ENCODE results near the gene TERF2IP. TPM values are rescaled to one million over a fixed set of nuclear protein-coding genes. Genes with fewer than 3 reads are reported as not detected.

TERF2IP gene
- total RNA-seq, 2 experiments from 2014 or later = 41.6 to 64.3 TPM

DNA sequence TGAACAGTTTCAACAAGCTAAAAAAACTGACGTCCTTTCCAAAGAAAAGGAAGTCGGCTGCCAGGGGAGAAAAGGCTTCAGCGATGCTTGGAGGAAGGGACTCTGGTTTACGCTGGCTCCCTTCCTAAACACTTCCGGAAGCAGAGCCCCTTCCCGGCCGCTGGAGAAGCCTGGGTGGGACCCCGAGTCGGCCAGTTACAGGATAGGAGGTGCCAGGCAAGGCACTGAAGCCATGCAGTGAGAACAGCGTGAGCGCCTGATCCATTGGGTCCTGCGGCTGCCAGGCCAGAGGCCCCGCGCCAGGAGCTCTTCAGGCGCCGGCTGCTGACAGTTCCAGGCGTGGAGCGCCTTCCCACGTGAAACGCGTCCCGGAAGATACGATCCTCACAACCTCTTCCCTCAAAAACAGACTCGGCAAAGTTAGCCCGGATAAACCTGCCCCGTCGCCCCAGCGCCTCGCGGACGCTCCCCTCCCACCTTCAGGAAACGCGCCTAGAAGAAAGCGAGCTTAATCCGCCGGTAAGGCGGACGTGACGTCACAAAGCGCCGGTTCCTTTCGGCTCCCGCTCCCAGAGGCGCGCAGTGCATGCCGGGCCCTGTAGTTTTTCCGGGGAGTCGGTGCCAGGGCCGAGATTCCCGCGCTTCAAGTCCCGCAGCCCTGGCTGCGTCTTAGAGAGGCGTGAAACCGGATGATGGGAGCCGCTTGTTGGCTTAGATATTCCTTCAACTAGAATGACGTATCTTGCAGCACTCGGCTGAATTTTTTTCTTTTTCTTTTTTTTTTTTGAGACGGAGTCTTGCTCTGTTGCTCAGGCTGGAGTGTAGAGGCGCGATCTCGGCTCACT is 24.6 kb upstream of the TERF2IP start, which contains the start of gene ADAT1:
ADAT1 (minus strand) TSS at position 521 of the 845 bp plus-strand sequence. CDS start 2,482 bp downstream, outside the sequence.
- ChIA-PET CTCF (ENCODE audit: unreplicated experiment) (interaction anchor here (0.6 to 1.7 kb wide), 3 partner anchors 32 to 933 kb away, joined by 3 to 9 read pairs (median 4); no protein-coding TSS in a partner anchor), POLR2A (interaction anchor here (0.7 to 3.4 kb wide), 9 partner anchors 12 to 141 kb away, joined by 3 to 26 read pairs (median 5); partner anchors contain the start of genes GABARAPL2, KARS1 and TERF2IP)
- Histone ChIP-seq H3K4me3 (ENCODE audit: low read depth, low read length, poor library complexity, severe bottlenecking) (peak within 1 kb of the TSS; percentile 82), H4K20me1 (ENCODE audit: insufficient read depth, low read length) (no peaks in the 10 kb centered on the region), H3K9me2 (ENCODE audit: insufficient read depth, low read length) (no peaks in the 10 kb centered on the region), H3K9me3 (ENCODE audit: low read length) (no peaks in the 10 kb centered on the region), H3K36me3 (ENCODE audit: insufficient read depth, low read length) (peaks cover 63% of the 10 kb centered on the region), H3K4me1 (ENCODE audit: insufficient read depth, low read length, poor library complexity, severe bottlenecking) (peaks cover 22% of the 10 kb centered on the region), H3K79me2 (ENCODE audit: insufficient read depth, low read depth, low read length) (peaks cover 20% of the 10 kb centered on the region; the same call in 1 of the 2 replicates), H2AFZ (ENCODE audit: low read length) (peak within 1 kb of the TSS; percentile 87; the same call in 1 of the 2 replicates), H3K4me2 (ENCODE audit: low read length) (peak within 1 kb of the TSS; percentile 94), H3K27ac (ENCODE audit: low read depth, low read length, poor library complexity, severe bottlenecking) (peak within 1 kb of the TSS; percentile 59)
- DNase-seq (ENCODE audit: low spot score) = peak; percentile 98
- no peak for TF ChIP-seq EZH2phosphoT487 (IDR thresholded peaks at IDR 0.05; ENCODE audit: borderline replicate concordance, low read depth, low read length)
- TF ChIP-seq, protein P1, sequence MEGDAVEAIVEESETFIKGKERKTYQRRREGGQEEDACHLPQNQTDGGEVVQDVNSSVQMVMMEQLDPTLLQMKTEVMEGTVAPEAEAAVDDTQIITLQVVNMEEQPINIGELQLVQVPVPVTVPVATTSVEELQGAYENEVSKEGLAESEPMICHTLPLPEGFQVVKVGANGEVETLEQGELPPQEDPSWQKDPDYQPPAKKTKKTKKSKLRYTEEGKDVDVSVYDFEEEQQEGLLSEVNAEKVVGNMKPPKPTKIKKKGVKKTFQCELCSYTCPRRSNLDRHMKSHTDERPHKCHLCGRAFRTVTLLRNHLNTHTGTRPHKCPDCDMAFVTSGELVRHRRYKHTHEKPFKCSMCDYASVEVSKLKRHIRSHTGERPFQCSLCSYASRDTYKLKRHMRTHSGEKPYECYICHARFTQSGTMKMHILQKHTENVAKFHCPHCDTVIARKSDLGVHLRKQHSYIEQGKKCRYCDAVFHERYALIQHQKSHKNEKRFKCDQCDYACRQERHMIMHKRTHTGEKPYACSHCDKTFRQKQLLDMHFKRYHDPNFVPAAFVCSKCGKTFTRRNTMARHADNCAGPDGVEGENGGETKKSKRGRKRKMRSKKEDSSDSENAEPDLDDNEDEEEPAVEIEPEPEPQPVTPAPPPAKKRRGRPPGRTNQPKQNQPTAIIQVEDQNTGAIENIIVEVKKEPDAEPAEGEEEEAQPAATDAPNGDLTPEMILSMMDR (conservative IDR thresholded peaks at IDR 0.05; ENCODE audit: low read length) = no peak
- TSS peak; percentile 87 for BruUV-seq (replicated peaks)
- intact Hi-C loops (cut with micrococcal nuclease; ENCODE audit: unreplicated experiment) = loop anchor here (1.0 to 2.0 kb wide), 5 partner anchors 24 to 158 kb away; partner anchors contain the start of genes KARS1, TERF2IP and TMEM170A

DNA sequence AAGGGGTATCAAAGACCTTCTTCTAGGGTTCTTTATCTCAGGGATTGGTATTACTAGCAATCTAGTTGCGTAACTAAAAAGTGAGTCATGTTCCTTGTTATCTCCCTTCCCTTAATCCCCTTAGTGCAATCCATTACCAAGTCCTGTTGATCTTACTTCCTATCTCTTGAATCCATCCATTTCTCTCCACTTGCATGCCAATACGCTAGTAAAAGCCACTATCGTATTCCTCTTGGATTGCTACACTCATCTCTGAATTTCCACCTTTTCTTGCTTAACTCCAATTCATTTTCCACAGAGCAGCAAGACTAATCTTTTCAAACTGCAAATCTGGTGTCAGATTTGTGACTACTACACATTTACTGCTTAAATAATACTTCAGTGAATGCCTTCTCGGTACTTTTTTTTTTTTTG is 22.6 kb upstream of the TERF2IP start:
- intact Hi-C loops (cut with micrococcal nuclease; ENCODE audit: unreplicated experiment) = no loop called here
- no TSS peak for BruUV-seq (replicated peaks)
- POLR2A ChIA-PET = no interaction called here
- no peak for DNase-seq (ENCODE audit: low spot score)
- no peak overlapping the region for H3K4me2 ChIP-seq (ENCODE audit: low read length)
- no peaks in the 10 kb centered on the region for H3K9me3 ChIP-seq (ENCODE audit: low read length)
- H3K4me3 ChIP-seq (ENCODE audit: low read depth, low read length, poor library complexity, severe bottlenecking) = no peak overlapping the region
- TF ChIP-seq, protein P1 (conservative IDR thresholded peaks at IDR 0.05; ENCODE audit: low read length) = no peak
- TF ChIP-seq EZH2phosphoT487 (IDR thresholded peaks at IDR 0.05; ENCODE audit: borderline replicate concordance, low read depth, low read length) = no peak
- H3K36me3 ChIP-seq (ENCODE audit: insufficient read depth, low read length) = peaks cover 63% of the 10 kb centered on the region
- no peaks in the 10 kb centered on the region for H3K9me2 ChIP-seq (ENCODE audit: insufficient read depth, low read length)
- H2AFZ ChIP-seq (ENCODE audit: low read length) = no peak overlapping the region
- peaks cover 20% of the 10 kb centered on the region; the same call in 1 of the 2 replicates for H3K79me2 ChIP-seq (ENCODE audit: insufficient read depth, low read depth, low read length)
- CTCF ChIA-PET (ENCODE audit: unreplicated experiment) = no interaction called here
- H3K4me1 ChIP-seq (ENCODE audit: insufficient read depth, low read length, poor library complexity, severe bottlenecking) = peaks cover 22% of the 10 kb centered on the region
- no peaks in the 10 kb centered on the region for H4K20me1 ChIP-seq (ENCODE audit: insufficient read depth, low read length)
- H3K27ac ChIP-seq (ENCODE audit: low read depth, low read length, poor library complexity, severe bottlenecking) = no peak overlapping the region

Data from OCI-LY7 (cell line).